Suprapubic skin (tissue), 4 donors: ENCODE measurements around the gene EMD. TPM values are rescaled to one million over a fixed set of nuclear protein-coding genes. Genes with fewer than 3 reads are reported as not detected.
A peak's percentile ranks its signal among the peaks of the same experiment; 100 is the strongest.

ENCODE experiments used
- DNase-seq, 2 donors: peaks; one replicate each; pipeline ENCODE4 v3.0.0-alpha.2; 2019; ENCODE audit warnings: low spot score in 2 of 2
- H3K27ac ChIP-seq: fragments of 200-600 bp; sonication (generic); one replicate; pipeline ENCODE4 v1.5.1; 2019
- H3K27me3 ChIP-seq: fragments of 200-600 bp; sonication (generic); one replicate; pipeline ENCODE4 v1.5.1; 2019
- H3K36me3 ChIP-seq: fragments of 200-600 bp; sonication (generic); one replicate; pipeline ENCODE4 v1.5.1; 2019
- H3K4me1 ChIP-seq: fragments of 200-600 bp; sonication (generic); one replicate; pipeline ENCODE4 v1.5.1; 2019
- H3K4me3 ChIP-seq: fragments of 200-600 bp; sonication (generic); one replicate; pipeline ENCODE4 v1.5.1; 2019; ENCODE audit warnings: mild to moderate bottlenecking
- H3K9me3 ChIP-seq: fragments of 200-600 bp; sonication (generic); one replicate; pipeline ENCODE4 v1.5.1; 2019
- EP300 ChIP-seq: sonication (generic); formaldehyde crosslinking; IDR thresholded peaks from one replicate; pipeline ENCODE4 v1.6.1; 2017; ENCODE audit warnings: antibody characterized with exemption
- POLR2A ChIP-seq, 2 donors: fragments of 450-650 bp; IDR thresholded peaks; one replicate each; pipeline ENCODE4 v1.6.1; 2017; ENCODE audit warnings: antibody characterized with exemption in 2 of 2, mild to moderate bottlenecking in 2 of 2, moderate library complexity in 2 of 2
- POLR2AphosphoS5 ChIP-seq, 3 donors: sonication (generic); formaldehyde crosslinking; IDR thresholded peaks; one replicate each; pipeline ENCODE4 v1.6.1; 2017; ENCODE audit warnings: antibody characterized with exemption in 3 of 3
- WGBS: methylation state at CpG from one replicate; pipeline ENCODE4 v1.1.5; 2018; 5-methylcytosine and 5-hydroxymethylcytosine counted together
- total RNA-seq, 4 donors: library from RNA; depleted of rRNA; stranded (reverse); fragments of >200 nt; gene quantifications; one replicate each; pipeline ENCODE4 v1.1.0, GENCODE V29; 2016
- TF ChIP-seq, protein P1 (sequence below), 2 donors: fragments of 200-600 bp in 1 of 2; fragments of 450-650 bp in 1 of 2; sonication (generic) in 1 of 2; IDR thresholded peaks; one replicate each; pipeline ENCODE4 v1.5.1; 2016 to 2019; ENCODE audit warnings: antibody characterized with exemption in 2 of 2, mild to moderate bottlenecking in 1 of 2, moderate library complexity in 1 of 2

Gene EMD
- total RNA-seq, 4 donors from 2014 or later = 34.4 to 57.0 (median 53.0) TPM

DNA sequence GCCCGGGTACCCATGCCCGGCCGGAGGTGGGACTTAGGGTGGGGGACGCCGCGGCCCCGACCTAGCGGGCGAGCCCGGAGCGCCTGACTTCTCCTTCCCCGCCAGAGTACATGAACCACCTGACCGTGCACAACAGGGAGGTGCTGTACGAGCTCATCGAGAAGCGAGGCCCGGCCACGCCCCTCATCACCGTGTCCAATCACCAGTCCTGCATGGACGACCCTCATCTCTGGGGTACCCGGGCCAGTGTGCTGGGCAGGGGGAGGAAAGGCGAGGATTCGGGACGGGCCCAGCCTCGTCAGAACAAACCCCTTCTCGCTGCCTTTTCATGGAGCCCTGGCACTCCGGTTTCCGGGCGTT lies 32.9 kb downstream of the EMD start:
- no peaks in the 10 kb centered on the region for H3K36me3 ChIP-seq
- no peaks in the 10 kb centered on the region for H3K9me3 ChIP-seq
- peak overlapping the region; percentile 94 for H3K27ac ChIP-seq
- H3K4me3 ChIP-seq = peak overlapping the region; percentile 81
- peak in 1 of 2 donors; percentile 82 for DNase-seq
- peaks cover 12% of the 10 kb centered on the region for H3K4me1 ChIP-seq
- no peaks in the 10 kb centered on the region for H3K27me3 ChIP-seq
- TF ChIP-seq POLR2A (IDR thresholded peaks at IDR 0.05) = peak in 1 of 2 donors; percentile 14
- TF ChIP-seq EP300 = no peak
- 60% methylated on average over 3 of the region's 29 CpGs for WGBS

DNA sequence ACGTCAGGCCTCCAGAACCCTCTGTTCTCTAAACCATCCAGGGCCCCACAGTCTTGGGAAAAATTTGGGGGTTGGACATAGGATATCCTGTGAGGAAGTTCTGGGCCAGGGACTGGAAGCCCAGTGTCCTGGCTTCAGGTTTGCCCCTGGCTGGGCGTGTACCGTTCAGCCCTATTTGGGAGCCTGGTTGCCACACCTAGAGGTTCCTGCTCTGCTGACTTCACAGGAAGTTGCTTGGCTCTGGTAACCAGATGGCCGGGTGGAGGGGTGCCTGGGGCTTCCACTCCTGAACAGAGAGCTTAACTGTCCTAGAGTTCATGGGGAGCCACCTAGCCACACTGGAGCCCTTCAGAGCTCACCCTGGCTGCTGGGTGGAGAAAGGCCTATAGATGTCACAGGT lies 33.4 kb downstream of the EMD start:
- Histone ChIP-seq H3K27me3 (no peaks in the 10 kb centered on the region), H3K4me1 (peaks cover 12% of the 10 kb centered on the region), H3K36me3 (no peaks in the 10 kb centered on the region), H3K9me3 (no peaks in the 10 kb centered on the region), H3K4me3 (peak overlapping the region; percentile 81), H3K27ac (peak overlapping the region; percentile 94)
- WGBS = 17% methylated on average over 1 of the region's 4 CpGs
- peak in 1 of 2 donors; percentile 72 for DNase-seq
- TF ChIP-seq POLR2AphosphoS5 (IDR thresholded peaks at IDR 0.05) = no peak
- TF ChIP-seq, protein P1, sequence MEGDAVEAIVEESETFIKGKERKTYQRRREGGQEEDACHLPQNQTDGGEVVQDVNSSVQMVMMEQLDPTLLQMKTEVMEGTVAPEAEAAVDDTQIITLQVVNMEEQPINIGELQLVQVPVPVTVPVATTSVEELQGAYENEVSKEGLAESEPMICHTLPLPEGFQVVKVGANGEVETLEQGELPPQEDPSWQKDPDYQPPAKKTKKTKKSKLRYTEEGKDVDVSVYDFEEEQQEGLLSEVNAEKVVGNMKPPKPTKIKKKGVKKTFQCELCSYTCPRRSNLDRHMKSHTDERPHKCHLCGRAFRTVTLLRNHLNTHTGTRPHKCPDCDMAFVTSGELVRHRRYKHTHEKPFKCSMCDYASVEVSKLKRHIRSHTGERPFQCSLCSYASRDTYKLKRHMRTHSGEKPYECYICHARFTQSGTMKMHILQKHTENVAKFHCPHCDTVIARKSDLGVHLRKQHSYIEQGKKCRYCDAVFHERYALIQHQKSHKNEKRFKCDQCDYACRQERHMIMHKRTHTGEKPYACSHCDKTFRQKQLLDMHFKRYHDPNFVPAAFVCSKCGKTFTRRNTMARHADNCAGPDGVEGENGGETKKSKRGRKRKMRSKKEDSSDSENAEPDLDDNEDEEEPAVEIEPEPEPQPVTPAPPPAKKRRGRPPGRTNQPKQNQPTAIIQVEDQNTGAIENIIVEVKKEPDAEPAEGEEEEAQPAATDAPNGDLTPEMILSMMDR (IDR thresholded peaks at IDR 0.05) = no peak
- no peak for TF ChIP-seq POLR2A (IDR thresholded peaks at IDR 0.05)
- TF ChIP-seq EP300 = no peak

DNA sequence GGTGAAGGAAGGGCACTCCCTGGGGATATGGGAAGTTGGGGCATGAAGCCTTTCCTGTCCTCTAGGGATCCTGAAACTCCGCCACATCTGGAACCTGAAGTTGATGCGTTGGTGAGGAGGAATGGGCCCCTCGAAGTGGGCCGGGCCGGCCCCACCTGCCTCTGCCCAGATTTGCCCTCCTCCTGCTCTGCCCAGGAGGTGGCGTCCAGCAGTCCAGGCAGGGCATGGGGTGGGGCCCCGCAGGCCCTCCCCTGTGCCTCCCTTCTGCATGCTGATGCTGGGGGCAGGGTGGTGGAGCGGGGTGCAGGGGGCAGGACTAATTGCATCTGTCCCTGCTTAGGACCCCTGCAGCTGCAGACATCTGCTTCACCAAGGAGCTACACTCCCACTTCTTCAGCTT lies 34.0 kb downstream of the EMD start:
- Histone ChIP-seq H3K4me1 (peaks cover 12% of the 10 kb centered on the region), H3K4me3 (no peak overlapping the region), H3K27ac (no peak overlapping the region), H3K27me3 (no peaks in the 10 kb centered on the region), H3K36me3 (no peaks in the 10 kb centered on the region), H3K9me3 (no peaks in the 10 kb centered on the region)
- WGBS = 73% methylated on average over 2 of the region's 8 CpGs
- no peak for TF ChIP-seq EP300
- TF ChIP-seq, protein P1 (IDR thresholded peaks at IDR 0.05) = no peak
- no peak for TF ChIP-seq POLR2AphosphoS5 (IDR thresholded peaks at IDR 0.05)
- no peak for TF ChIP-seq POLR2A (IDR thresholded peaks at IDR 0.05)
- DNase-seq = no peak

DNA sequence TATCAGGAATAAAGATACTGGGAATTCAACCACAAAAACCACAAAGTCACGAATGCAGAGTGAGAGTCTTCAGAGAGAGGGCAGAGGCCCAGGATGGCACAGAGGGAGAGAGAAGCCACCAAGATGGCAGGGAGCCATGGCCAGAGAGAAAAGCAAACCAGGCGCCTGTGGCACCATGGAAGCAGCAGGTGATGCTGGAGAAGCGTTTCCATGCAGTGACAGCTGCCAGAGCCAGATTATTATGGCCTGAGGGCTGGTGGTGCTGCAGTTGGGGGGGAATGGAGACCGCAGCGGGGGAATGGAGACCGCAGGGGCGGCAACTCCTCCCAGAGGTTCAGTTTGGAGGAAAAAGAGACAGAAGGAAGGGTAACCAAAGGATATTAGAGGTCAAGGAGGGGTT lies 38.1 kb downstream of the EMD start:
- 63% methylated on average over 7 of the region's 7 CpGs for WGBS
- peaks cover 9% of the 10 kb centered on the region for H3K4me1 ChIP-seq

DNA sequence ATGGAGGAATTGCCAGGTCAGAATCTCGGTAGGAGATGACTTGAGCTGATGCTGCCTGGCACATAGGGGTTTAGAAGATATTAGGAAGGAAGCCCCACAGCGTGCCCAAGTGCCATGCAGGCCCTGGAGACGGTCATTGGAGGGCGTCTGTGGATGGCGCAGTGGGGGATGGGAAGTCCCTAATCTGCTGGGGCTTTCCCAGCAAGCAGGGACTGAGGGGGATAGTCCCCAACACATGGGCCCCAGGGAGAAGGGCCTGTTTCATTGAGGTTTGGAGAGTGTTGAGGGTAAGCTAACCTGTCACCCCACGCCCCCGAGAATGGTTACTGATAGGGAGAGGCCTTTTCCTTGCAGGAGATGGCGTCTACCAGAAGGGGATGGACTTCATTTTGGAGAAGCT lies 40.1 kb downstream of the EMD start:
- H3K27me3 ChIP-seq = no peaks in the 10 kb centered on the region
- TF ChIP-seq, protein P1 (IDR thresholded peaks at IDR 0.05) = no peak
- no peaks in the 10 kb centered on the region for H3K9me3 ChIP-seq
- H3K4me3 ChIP-seq = no peak overlapping the region
- H3K36me3 ChIP-seq = peaks cover 6% of the 10 kb centered on the region
- WGBS = 79% methylated on average over 7 of the region's 8 CpGs
- no peak for DNase-seq
- no peak overlapping the region for H3K27ac ChIP-seq
- no peaks in the 10 kb centered on the region for H3K4me1 ChIP-seq

More for the DNA sequence above, 38.1 kb downstream of the EMD start:
- Histone ChIP-seq H3K9me3 (no peaks in the 10 kb centered on the region), H3K27ac (no peak overlapping the region), H3K36me3 (peaks cover 6% of the 10 kb centered on the region), H3K27me3 (no peaks in the 10 kb centered on the region), H3K4me3 (no peak overlapping the region)
- TF ChIP-seq POLR2A (IDR thresholded peaks at IDR 0.05) (no peak), EP300 (no peak)
- TF ChIP-seq, protein P1 (IDR thresholded peaks at IDR 0.05) = no peak
- no peak for DNase-seq

DNA sequence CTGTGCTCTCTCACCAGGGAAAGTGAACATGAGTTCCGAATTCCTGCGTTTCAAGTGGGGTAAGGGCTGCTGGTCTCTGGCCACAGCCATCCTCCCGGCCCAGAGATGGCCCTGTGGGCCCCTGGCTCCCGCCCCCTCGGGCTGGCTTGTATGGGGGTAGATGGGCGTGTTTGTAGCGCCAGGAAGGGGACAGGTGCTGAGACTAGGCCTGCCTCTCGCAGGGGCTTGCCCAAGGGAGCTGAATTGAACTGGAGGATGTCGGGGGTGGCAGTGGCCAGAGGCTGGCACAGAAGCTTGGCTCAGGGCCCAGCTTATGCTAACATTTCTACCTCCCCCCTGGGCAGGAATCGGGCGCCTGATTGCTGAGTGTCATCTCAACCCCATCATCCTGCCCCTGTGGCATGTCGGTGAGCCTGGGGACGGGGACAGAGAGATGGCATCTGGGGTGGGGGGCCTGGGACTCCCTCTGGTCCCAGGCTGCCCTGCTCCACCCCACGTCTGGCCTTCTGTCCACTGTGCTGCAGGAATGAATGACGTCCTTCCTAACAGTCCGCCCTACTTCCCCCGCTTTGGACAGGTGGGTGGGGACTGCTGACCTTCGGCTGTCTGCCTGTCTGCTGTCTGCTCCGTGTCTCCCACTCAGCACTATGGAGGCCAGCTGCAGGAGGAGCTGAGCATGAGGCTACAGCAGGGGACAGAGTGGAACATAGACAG lies 40.8 kb downstream of the EMD start:
- H3K9me3 ChIP-seq = no peaks in the 10 kb centered on the region
- H3K4me1 ChIP-seq = no peaks in the 10 kb centered on the region
- WGBS = no CpG with 5 or more reads among the region's 19 CpGs
- no peak for DNase-seq
- H3K4me3 ChIP-seq = no peak overlapping the region
- H3K36me3 ChIP-seq = peaks cover 6% of the 10 kb centered on the region
- H3K27me3 ChIP-seq = no peaks in the 10 kb centered on the region
- no peak overlapping the region for H3K27ac ChIP-seq
- TF ChIP-seq POLR2A (IDR thresholded peaks at IDR 0.05) = no peak
- TF ChIP-seq EP300 = no peak
- TF ChIP-seq POLR2AphosphoS5 (IDR thresholded peaks at IDR 0.05) = no peak
- TF ChIP-seq, protein P1 (IDR thresholded peaks at IDR 0.05) = no peak
